CD4-positive, alpha-beta T cell treated with Interleukin-17A for 1 hour (primary cell): ENCODE data around the gene CRTAC1.

Source experiments
- DNase-seq: peaks from one replicate; pipeline ENCODE4 v3.0.0-alpha.2; 2020

CRTAC1 gene

GRCh38 chr10:97919012-97919411 is 111.4 kb downstream of the CRTAC1 start:
- DNase-seq, result peak; percentile 19

DNA sequence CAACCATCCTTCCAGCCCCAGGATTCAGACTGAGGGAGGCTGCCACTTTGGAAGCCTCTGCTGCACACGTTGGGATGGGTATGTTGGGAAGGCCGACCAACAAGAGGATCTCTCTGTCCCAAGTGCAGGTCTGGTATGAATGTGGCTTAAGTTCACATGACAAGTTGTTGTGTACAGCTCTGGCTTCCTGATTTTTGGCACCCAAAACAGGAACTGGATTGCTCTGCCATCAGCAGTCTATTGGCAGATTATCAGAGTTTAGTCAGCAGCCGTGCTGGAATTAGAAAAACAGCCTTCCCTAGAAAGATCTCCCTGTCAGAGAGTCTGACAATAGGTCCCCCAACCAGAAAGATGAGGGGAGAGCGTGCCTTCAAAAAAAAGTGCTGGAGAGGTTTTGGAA is 113.8 kb downstream of the CRTAC1 start:
- no peak for DNase-seq

GRCh38 chr10:97915346-97916131 is 114.9 kb downstream of the CRTAC1 start:
- DNase-seq, result no peak

GRCh38 chr10:97914837-97915211 is 115.6 kb downstream of the CRTAC1 start:
- DNase-seq, result peak; percentile 71

DNA sequence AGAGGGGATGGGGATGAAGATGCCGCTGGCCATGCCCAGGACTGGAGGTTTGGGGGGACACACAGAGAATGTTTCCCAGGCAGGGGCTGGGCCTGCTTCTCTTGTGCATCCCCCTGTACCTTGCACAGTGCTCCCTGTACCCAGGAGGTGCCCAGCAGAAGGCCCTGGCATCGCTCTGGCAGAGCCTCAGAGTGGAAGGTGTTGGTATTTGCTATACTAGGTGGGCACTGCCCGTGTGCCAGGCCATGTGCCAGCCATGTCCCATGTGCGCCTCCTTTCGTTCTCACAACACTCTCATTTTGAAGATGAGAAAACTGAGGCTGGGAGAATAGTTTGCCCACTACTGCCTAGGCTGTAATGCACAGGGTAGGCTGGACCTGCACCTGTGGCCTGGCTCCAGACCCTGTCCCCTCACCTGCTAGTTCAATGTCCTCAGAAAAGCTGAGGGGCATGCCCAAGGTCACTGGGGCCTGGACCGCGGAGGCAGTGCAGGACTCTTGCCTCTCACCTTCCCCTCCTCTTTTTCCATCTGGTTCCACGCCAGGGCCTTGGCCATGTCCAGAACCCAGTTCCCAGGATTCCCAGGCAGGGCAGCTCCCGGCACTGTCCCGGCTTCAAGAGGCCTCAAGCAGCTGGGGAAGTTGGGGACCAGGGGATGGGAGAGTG is 116.1 kb downstream of the CRTAC1 start:
- no peak for DNase-seq

DNA sequence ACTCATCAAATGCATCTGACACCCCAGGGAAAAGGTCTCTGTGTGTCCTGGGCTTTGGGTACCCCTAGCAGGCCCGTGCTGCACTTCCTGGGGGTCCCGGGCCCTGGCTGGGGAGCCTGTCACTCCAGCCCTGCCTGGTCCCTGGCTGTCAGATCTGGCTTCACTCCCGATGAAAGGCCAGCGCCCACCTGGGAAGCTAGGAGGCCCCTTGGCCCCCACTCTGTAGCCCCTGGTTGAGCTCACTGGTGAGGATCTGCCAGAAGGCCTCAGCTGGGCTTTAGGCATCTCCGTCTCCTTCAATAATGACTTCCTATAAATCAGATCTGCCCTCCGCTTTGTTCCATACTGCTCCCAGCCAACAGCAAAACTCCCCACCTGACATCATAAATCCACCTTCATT is 116.8 kb downstream of the CRTAC1 start:
- no peak for DNase-seq

DNA sequence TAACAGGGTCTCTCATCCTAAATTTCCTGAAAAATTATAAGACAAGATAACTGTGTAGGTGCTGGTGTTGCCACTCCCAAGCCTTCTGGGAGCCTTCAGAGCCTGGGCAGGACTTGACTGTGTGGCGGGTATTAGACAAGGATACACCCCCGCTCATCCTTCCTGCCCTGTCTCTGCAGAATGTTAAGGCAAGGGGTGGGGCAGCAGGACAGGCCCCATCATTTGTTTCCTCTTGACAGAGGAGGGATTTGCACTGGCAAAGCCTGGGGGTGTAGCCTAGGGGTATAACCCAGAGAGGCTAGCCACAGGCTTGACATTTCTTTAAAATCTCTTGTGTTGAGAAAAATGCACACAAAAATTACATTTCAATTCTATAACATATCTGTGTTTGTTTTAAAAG is 117.2 kb downstream of the CRTAC1 start:
- no peak for DNase-seq

DNA sequence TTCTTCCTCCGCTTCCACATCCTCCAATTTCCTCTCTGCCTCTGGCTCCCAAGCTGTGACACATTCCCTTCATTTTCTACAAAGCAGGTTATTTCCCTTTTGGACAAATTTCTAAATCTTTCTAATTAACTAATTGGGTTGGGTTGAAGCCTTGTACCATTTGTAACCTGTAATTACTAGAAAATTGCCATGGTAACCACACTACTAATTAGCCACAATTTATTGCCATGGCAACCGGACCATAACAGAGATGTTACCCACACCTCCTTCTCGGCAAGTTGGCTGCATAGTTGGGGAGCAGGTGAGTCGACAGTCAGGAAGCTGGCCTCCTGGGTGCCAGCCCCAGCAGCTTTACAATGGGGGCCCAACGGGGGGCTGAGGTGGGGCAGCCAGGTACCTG is 119.2 kb downstream of the CRTAC1 start:
- no peak for DNase-seq

DNA sequence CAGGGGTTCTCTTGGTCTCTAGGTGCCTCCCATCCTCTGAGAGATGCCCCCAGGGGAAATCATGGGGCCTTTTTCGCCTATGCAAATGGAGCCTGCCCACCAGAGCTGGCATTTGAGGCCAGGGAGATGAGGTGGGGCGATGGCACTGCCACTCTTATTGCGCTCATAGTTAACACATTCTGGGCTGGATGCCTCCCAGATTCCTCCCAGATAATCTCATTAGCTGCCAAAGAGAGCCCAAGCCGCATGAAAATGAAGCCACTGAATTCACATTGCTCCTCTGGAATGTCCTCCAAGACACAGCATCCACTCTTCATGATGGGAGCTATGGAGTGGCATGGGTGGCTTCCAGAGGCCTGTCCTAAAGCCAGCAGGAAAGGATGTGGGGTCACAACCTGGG is 119.8 kb downstream of the CRTAC1 start:
- DNase-seq, result no peak

DNA sequence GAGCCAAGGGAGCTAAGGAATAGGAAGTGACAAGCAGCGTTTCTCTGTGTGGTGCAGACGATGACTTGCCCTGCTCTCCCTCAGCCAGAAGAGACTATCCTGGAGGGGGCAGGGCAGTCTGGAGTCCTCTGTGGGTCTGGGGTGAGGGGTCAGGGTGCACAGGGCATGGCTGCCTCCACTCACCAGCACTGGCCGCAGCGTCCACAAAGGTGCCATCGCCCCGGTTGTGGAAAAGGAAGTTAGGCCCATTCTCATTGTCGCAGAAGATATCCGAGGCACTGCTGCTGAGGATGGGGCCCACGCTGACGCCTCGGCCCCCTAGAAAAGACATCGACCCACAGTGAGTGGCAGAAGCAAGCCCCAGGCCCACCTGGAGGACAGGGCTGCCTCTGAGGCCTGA is 122.6 kb downstream of the CRTAC1 start:
- no peak for DNase-seq

- no peak for DNase-seq
These were observed 123.2 kb downstream of the CRTAC1 start for GRCh38 chr10:97907211-97907610.

DNA sequence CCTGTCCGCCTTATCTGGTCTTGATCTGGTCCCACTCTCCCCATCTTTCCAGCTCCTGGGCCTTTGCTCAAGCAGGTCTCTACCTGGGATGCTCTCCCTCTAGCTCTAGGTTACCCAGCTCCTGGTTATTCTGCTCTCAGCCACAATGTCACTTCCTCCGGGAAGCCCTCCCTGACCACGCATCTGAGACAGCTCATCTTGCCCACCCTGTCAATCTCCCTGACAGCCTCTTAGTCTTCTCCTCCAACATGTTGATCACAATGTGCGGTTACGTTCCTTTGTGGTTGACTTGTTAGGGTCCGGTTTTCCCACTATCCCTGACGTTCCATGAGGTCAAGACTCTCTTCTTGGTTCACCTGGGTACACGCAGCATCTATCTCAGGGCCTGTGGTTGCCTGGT is 125.1 kb downstream of the CRTAC1 start:
- DNase-seq, result no peak

DNA sequence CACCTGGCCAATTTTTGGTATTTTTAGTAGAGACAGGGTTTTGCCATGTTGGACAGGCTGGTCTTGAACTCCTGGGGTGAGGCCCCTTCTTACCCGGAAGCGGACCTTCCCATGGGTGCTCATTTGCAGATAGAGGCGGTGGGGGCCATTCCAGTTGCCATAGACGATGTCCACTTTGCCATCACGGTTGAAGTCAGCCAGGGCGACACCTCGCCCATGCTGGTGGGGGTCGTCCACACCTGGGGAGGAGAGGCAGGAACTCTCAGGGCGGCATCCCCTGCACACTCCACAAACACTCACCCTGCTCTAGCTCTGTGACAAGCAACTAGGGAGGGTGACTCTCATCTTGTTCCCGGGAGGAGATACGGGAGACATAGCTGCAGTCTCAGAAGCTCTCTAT is 125.8 kb downstream of the CRTAC1 start:
- DNase-seq, result no peak

- DNase-seq, result no peak
These were observed 126.4 kb downstream of the CRTAC1 start for GRCh38 chr10:97904018-97904381.

GRCh38 chr10:97903128-97904017 is 127.0 kb downstream of the CRTAC1 start:
- DNase-seq, result no peak

DNA sequence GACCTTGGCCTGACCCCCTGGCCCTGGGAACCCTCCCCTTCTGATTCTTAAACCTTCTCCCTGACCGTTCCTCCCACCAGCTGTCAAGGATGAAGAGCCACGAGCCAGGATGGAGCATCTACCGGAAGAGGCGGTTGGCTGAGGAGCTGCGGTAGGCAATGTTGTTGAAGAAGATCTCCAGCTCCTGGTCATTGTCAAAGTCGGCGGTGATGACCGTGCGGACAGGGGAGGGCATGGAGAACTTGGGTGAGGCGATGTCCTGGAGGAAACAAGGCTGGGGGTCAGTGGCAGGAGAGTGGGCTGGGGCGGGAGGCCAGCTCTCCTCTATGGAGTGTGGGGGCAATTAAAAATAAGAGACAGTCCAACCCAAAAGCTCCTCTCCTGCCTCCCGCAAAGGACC is 129.0 kb downstream of the CRTAC1 start:
- no peak for DNase-seq

- no peak for DNase-seq
These were observed 132.0 kb downstream of the CRTAC1 start for GRCh38 chr10:97898429-97898828.

- no peak for DNase-seq
These were observed 133.6 kb downstream of the CRTAC1 start for GRCh38 chr10:97896756-97897358.

GRCh38 chr10:97895915-97896314 is 134.5 kb downstream of the CRTAC1 start:
- DNase-seq, result no peak

DNA sequence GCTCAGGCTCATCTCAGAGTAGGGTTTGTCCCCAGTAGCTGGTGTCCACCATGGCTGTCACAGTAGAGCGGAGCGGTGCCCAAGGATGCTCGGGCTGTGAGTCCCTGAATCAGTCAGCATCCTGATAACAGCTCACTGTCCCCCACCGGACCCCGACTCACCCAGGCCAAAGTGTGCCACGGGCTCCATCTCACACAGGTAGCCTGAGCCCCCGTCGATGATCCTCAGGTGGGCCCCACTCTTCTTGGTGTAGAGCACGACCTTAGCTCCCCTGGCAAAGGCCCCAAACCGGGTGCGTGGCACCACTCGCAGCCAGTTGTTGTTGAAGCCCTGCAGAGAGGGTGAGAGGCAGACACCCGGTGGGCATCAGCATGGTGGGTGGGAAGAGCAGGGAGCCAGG is 135.3 kb downstream of the CRTAC1 start:
- no peak for DNase-seq

DNA sequence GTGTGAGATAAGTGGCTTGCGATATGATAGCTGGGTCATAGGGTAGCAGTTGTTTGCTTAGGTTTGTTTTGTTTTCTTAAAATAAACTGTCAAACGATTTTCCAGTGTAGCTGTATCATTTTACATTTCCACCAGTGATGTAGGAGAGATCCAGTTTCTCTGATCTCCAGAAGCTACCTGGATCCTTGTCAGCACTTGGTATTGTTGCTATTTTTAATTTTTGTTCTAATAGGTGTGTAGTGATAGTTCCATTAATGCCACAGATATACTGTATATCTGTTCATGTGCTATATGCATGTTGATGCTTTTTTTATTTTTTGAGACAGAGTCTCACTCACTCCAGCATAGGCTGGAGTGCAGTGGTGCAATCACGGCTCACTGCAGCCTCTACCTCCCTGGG is 136.3 kb downstream of the CRTAC1 start:
- DNase-seq, result no peak

DNA sequence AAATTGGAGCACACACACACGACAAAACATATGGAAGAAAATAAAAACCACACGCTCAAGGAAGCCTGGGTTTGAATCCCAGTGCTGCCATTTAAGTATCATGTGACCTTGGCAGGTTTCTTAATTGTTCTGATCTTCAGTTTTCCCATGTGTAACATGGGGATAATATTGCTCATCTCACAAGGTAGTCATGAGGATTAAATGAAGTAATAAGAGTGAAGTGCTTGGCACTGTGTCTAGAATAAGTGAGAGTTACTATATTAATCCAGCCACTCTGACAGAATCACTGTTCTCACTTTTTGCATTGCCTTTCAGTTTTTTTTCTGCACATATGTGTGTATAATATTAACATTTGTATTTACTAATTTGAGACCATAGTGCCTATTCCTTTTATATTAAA is 137.5 kb downstream of the CRTAC1 start:
- no peak for DNase-seq

DNA sequence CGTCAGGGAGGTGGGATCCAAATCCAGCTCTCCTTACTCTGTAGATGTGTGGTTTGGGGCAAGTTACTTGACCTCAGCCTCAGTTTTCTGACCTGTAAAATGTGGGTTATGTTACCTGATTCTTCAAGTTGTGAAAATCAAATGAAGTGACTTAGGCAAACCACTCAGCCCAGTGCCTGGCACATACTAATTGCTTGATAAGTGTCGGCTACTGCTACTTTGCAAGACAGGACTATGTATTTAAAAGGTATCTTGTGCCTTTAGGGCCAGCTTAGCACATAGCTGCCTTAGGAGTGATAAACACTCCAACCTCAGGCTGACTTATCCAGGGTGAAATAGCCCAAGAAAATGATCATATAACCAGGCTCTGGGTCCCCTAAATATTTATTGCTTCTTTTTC is 137.9 kb downstream of the CRTAC1 start:
- no peak for DNase-seq
